Stimulated activated CD4-positive, alpha-beta T cell treated with anti-CD3 and anti-CD28 coated beads, TNF-alpha, amount 100 ng/mL, for 1 hour (primary cell): ENCODE results near the gene TINAGL1.

Experiments
- DNase-seq, 3 donors: peaks; one replicate each; pipeline ENCODE4 v3.0.0-alpha.2; 2020; ENCODE audit warnings: low read depth in 3 of 3, low spot score in 1 of 3

TINAGL1 gene

DNA sequence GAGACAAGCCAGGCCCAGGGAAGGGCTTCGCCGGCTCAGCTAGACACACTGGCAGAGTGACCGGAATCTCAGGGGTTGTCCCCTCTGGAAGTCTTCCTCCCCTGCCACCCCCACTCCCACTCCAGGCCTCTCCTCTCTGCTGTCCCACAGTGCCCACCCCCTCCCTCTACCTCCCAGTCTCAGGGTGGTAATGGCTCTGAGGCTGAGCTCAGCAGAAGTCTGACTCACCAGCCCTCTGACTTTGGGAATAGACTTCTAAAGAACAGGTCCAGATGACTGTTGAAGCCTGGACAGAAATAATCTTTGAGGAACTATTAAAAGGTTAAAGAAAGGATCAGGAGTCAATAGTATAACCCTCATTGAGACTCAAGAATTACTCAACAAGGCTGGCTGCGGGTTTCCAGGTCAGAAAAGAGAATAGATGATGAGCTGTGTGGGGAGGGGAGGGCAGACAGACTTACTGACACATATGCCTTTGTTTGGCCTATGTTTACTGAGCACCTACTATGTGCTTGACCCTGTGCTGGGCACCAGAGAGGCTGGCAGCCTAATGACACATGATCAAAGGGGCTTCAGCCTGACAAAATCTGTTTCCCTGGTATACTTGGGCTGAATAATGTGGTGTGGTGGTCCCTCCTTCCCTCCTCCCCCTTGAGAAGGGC, 49.4 kb downstream of the TINAGL1 start:
- no peak for DNase-seq

DNA sequence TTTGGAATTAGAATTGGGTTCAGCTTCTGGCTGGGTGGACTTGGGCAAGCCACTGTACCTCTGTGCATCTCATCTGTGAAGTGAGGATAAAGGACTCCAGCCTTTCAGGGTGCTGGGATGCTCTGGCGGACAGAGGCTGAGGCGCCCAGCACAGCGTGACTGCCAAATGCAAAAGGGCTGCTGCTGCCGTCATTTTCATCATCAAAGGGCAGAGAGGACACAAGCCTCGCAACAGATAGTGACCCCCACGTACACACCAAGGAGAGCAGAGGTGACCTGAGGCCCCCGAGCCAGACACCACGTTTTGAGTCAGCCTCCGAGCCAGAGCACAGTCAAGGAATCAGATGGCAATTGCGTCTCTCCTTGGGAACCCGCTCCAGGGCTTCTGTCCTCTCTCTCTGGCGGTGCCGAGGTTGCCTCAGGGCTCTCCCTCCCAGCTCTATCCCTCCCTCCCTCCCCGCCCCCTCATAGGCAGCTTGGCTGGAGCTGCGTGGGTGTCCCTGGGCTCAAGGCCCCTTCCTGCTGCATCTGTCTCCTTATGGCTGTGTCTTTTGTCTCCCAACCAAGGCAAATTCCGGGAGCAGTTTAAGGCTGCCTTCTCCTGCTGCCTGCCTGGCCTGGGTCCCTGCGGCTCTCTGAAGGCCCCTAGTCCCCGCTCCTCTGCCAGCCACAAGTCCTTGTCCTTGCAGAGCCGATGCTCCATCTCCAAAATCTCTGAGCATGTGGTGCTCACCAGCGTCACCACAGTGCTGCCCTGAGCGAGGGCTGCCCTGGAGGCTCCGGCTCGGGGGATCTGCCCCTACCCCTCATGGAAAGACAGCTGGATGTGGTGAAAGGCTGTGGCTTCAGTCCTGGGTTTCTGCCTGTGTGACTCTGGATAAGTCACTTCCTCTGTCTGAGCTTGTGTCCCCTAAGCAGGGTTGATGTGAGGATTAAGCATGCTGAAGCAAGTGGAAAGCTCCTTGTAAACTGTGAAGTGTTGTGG, 50.2 kb downstream of the TINAGL1 start:
- DNase-seq, result no peak

DNA sequence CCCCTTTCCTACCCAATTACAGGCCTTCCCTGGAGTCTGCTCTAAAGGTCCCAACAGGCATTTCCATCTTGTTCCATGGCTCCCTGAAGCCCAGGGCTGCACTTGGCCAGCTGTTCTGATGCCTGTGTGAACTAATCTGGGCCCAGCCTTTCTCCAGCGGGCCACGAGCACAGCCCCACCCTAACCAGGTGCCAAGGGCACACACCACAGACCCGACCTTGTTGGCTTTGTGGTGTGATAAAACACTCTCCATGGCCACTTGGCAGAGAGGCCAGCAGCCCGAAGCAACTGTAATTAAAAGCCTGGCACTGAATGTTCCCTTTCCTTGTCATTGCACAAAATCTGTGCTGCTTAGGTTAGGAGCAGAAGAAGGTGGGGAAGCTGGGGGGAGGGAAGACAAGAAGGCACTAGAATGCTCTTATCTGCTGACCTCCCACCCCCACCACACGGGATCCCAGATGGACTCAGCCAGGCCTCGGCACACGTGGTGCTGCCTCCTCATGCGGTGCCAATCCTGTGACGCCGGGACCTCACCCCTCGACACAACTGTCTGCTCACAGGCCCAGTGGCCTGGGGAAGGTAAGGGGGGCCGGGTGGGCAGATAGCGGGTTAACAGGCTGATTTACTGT, 51.1 kb downstream of the TINAGL1 start:
- DNase-seq, result no peak

DNA sequence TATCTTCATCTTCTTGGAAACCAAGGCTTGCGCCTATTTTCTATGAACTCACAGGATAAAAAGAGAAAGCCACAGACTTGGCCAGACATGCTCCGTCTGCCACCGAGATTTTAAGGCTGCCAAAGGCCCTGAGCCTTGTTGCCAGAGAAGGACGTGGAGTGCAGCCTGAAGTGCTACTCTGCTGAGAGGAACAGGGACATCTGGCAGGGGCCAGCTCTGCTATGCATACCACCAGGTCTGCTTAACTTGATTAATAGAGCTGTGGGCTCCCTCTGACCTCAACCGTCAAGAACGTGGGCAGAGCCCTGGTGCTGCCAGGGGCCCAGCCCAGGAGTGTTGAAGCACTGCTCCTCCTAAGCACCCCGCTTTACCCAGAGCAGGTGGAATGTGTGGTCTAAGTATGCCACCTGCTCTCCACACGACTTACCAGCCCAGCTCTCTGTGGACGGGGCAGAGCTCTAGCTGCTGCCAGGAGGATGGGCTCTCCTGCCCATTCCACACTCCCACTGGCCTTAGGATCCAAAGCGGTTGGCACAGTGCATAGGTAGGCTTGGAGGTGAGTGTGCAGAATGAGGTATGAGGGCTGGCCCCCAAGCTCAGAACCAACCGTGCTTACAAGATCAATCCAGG, 51.7 kb downstream of the TINAGL1 start:
- DNase-seq, result no peak

DNA sequence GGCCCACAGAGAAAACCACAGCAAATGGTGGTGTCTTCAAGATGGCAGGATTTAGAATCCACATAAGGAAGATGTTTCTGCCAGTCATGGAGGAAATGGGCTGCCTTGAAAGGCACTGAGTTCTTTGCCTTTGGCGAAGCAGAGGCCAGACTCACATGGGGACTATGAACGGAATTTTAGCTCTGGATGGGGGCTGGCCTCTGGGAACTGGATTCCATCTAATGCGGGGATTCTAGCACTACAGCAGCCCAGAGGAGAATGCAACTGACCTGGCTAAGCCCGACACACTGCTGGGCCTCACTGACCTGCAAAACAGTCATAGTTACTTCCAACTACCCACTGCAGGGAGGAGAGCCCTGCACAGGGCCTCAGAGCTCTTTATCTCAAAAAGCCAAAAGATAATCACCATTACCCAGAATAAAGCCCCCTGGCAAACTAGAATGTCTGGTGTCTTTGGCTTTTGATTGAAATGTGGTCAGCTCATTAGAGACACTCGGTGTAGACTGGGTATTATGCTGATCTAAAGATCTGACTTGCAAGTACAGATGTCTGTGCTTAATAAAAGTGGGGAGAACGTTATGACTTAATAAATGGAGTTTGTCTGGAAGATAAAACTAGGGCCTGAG, 52.7 kb downstream of the TINAGL1 start:
- DNase-seq, result no peak

DNA sequence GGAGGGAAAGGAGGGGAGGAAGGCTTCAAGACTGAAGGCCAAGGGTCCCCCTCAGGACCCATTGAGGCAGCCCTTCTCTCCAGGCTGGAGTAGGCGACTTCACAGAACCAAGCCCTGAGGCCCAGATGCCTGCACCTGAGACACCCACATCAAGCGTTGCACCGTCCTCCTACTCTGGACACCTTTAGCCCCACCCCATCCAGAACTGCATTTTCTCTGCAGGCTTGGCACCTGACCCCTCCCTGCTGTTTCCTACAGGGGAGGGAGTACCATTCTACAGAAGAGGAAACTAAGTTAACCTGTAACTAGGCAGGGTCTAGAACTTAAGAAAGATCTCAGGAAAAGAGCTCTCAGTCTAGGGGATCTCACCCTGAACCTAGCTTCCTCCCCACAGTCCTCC, 56.3 kb downstream of the TINAGL1 start:
- DNase-seq, result no peak

DNA sequence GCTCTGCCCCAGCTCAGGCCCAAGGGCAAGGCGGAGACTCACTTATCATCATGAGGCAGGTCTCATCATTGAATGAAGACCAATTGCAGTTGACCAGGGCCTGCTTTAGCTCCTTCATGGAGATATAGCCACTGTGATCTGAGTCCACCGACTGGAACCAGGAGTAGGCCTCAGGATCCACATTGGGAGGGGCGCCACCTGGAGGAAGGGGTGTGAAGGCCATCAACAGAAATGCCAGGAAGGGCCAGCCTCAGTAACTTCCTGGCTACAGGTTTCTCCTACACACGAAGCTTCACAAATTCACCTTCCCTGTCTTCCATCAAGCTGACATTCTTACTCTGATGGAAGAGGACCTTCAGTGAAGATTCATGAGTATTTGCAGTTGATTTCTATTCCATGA, 56.8 kb downstream of the TINAGL1 start:
- no peak for DNase-seq
